Heart left ventricle (tissue), 16 donors: ENCODE data around the gene JAG1. TPM values are rescaled to one million over a fixed set of nuclear protein-coding genes. Genes with fewer than 3 reads are reported as not detected.

Experiments
- ATAC-seq, 4 donors: fragments of 200-7000 bp; cut with Tn5 transposase; one replicate each; pipeline ENCODE4 v1.9.1; 2020 to 2022; ENCODE audit warnings: moderate library complexity in 4 of 4, mild to moderate bottlenecking in 3 of 4, moderate number of reproducible peaks in 1 of 4
- DNase-seq, 5 donors: peaks; one replicate each; pipeline ENCODE4 v3.0.0-alpha.2; 2020
- H3K27ac ChIP-seq, 12 donors: fragments of 200-600 bp; sonication (generic) in 4 of 12; one replicate each; pipeline versions ENCODE4 v1.5.0 to v1.8.0; 2016 to 2022; ENCODE audit warnings: mild to moderate bottlenecking in 2 of 12
- H3K27me3 ChIP-seq, 9 donors: fragments of 200-600 bp; sonication (generic) in 2 of 9; one replicate each; pipeline versions ENCODE4 v1.5.1 to v1.8.0; 2016 to 2022; ENCODE audit warnings: mild to moderate bottlenecking in 3 of 9
- H3K36me3 ChIP-seq, 9 donors: fragments of 200-600 bp; sonication (generic) in 2 of 9; one replicate each; pipeline versions ENCODE4 v1.5.0 to v1.8.0; 2018 to 2022; ENCODE audit warnings: mild to moderate bottlenecking in 2 of 9
- H3K4me1 ChIP-seq, 12 donors: fragments of 200-600 bp; sonication (generic) in 4 of 12; one replicate each; pipeline versions ENCODE4 v1.5.0 to v1.8.0; 2016 to 2022; ENCODE audit warnings: mild to moderate bottlenecking in 3 of 12
- H3K4me3 ChIP-seq, 12 donors: fragments of 200-600 bp; sonication (generic) in 4 of 12; one replicate each; pipeline versions ENCODE4 v1.5.0 to v1.8.0; 2017 to 2022; ENCODE audit warnings: mild to moderate bottlenecking in 9 of 12, moderate library complexity in 4 of 12
- H3K9me3 ChIP-seq, 12 donors: fragments of 200-600 bp; sonication (generic) in 4 of 12; one replicate each; pipeline versions ENCODE4 v1.5.0 to v1.8.0; 2016 to 2022; ENCODE audit warnings: mild to moderate bottlenecking in 1 of 12
- CTCF ChIP-seq, 12 donors: fragments of 200-600 bp; sonication (generic) in 4 of 12; IDR thresholded peaks; one replicate each; pipeline versions ENCODE4 v1.5.0 to v1.8.0; 2018 to 2022; ENCODE audit warnings: antibody characterized with exemption in 12 of 12, mild to moderate bottlenecking in 5 of 12
- POLR2A ChIP-seq, 2 donors: fragments of 450-650 bp; IDR thresholded peaks; one replicate each; pipeline ENCODE4 v1.6.1; 2017; ENCODE audit warnings: antibody characterized with exemption in 2 of 2, mild to moderate bottlenecking in 2 of 2, moderate library complexity in 2 of 2
- WGBS, 4 donors: extraction: QIAGEN DNeasy Blood & Tissue Kit in 2 of 4; methylation state at CpG; one replicate each; pipeline versions ENCODE4 v1.1.5 to v1.1.7; 2013 to 2018; 5-methylcytosine and 5-hydroxymethylcytosine counted together
- intact Hi-C, 10 donors: fragments of 100-400 bp; cut with DNase I; formaldehyde crosslinking; loops; one replicate each; pipeline versions ENCODE4 v1.11.1 to v1.14.2; 2022
- polyA plus RNA-seq, 2 donors: library from polyadenylated mRNA; stranded (reverse); fragments of 200-250 nt; gene quantifications; one replicate each; pipeline ENCODE4 v1.2.3, GENCODE V29; 2013
- total RNA-seq, 9 donors: library from RNA; depleted of rRNA in 2 of 9; stranded (reverse); fragments of >200 nt in 2 of 9; fragmentation: NEBNext Ultra II Directional in 3 of 9; extraction: Animal tissue kit (Norgen Biotek cat#: 25700) in 3 of 9; gene quantifications; one replicate each; pipeline versions ENCODE4 v1.1.0 to v1.2.4, GENCODE V29; 2016 to 2023
- donor health status: ischemic (EF 13 %, LVEDD 7.1; RV severe dilation, severe dysfunction).
- donor health status: healthy with polysubstance abuse.
- donor health status: DM: no; HTN: yes; CAD: no.
- donor health status: DM: no; HTN: no; CAD: no.
- donor health status: ischemic (EF 25% LVEDD 6.9; RV normal size, moderate dysfunction).
- donor health status: ischemic (EF 25% LVEDD 5.7; RV mildly dilated, moderate dysfunction).
- donor health status: healthy.
- donor health status: DM: yes; HTN: yes; CAD: no.
- donor health status: ischemic (EF 35%, LVEDD 5.7; RV mildly dilated, moderate dysfunction).
- donor health status: nonischemic (EF 11% LVEDD 7.7; RV severe dilation, severe dysfunction).
- donor health status: DM: yes; HTN: yes; CAD: no.
- donor health status: PGD.
- donor health status: ischemic (EF 29% LVEDD 5.4; RV normal size, mild dysfunction).
- donor health status: nonischemic (EF 23%, LVEDD 6.1; RV moderate dilation, normal function).

The JAG1 gene
- total and polyA plus RNA-seq, 11 donors = 12.5 to 42.6 (median 24.9) TPM

GRCh38 chr20:10595985-10596384 lies 77.8 kb downstream of the JAG1 start:
- TF ChIP-seq POLR2A (IDR thresholded peaks at IDR 0.05) = no peak
- no peak for TF ChIP-seq CTCF (IDR thresholded peaks at IDR 0.05)
- Histone ChIP-seq H3K36me3 (peaks cover 0 to under 1% (median 0%) of the 10 kb centered on the region in 9 donors), H3K27ac (peak overlapping the region in 1 of 12 donors; percentile 9), H3K4me1 (peaks cover 0 to 31% (median 7%) of the 10 kb centered on the region in 12 donors), H3K27me3 (no peaks in the 10 kb centered on the region), H3K9me3 (no peaks in the 10 kb centered on the region), H3K4me3 (no peak overlapping the region)
- WGBS, 4 donors = 81 to 87% (median 85%) methylated on average over 3 of the region's 3 CpGs
- ATAC-seq = no peak
- no peak for DNase-seq
- intact Hi-C loops = no loop called here

GRCh38 chr20:10595266-10595665 lies 78.5 kb downstream of the JAG1 start:
- ATAC-seq (no peak), DNase-seq (no peak)
- Histone ChIP-seq H3K36me3 (no peaks in the 10 kb centered on the region), H3K4me3 (no peak overlapping the region), H3K27ac (peak overlapping the region in 1 of 12 donors; percentile 41), H3K9me3 (no peaks in the 10 kb centered on the region), H3K4me1 (peaks cover 0 to 31% (median 9%) of the 10 kb centered on the region in 12 donors), H3K27me3 (no peaks in the 10 kb centered on the region)
- WGBS, 4 donors = 88 to 94% (median 92%) methylated on average over 2 of the region's 2 CpGs
- intact Hi-C loops = no loop called here
- no peak for TF ChIP-seq CTCF (IDR thresholded peaks at IDR 0.05)
- TF ChIP-seq POLR2A (IDR thresholded peaks at IDR 0.05) = no peak

- TF ChIP-seq CTCF (IDR thresholded peaks at IDR 0.05) = no peak
- no peak for TF ChIP-seq POLR2A (IDR thresholded peaks at IDR 0.05)
- peak overlapping the region in 1 of 12 donors; percentile 61 for H3K27ac ChIP-seq
- intact Hi-C loops = no loop called here
- no peak overlapping the region for H3K4me3 ChIP-seq
- H3K27me3 ChIP-seq = no peaks in the 10 kb centered on the region
- WGBS, 4 donors = 84 to 94% (median 90%) methylated on average over 7 of the region's 7 CpGs
- H3K36me3 ChIP-seq = no peaks in the 10 kb centered on the region
- no peaks in the 10 kb centered on the region for H3K9me3 ChIP-seq
- ATAC-seq (no peak), DNase-seq (no peak)
- peaks cover 0 to 31% (median 9%) of the 10 kb centered on the region in 12 donors for H3K4me1 ChIP-seq
These were observed 79.4 kb downstream of the JAG1 start for GRCh38 chr20:10594296-10594868.

GRCh38 chr20:10591946-10592521 lies 81.8 kb downstream of the JAG1 start:
- TF ChIP-seq POLR2A (IDR thresholded peaks at IDR 0.05) (no peak), CTCF (IDR thresholded peaks at IDR 0.05) (no peak)
- intact Hi-C loops = no loop called here
- ATAC-seq = peak in 2 of 4 donors; percentile 70 to 83

More at GRCh38 chr20:10591946-10592521, 81.8 kb downstream of the JAG1 start:
- H3K27ac ChIP-seq = peak overlapping the region in 9 of 12 donors; percentile 10 to 67 (median 46)
- H3K36me3 ChIP-seq = no peaks in the 10 kb centered on the region
- H3K4me1 ChIP-seq = peaks cover 0 to 30% (median 9%) of the 10 kb centered on the region in 12 donors
- H3K27me3 ChIP-seq = no peaks in the 10 kb centered on the region
- DNase-seq = no peak
- H3K4me3 ChIP-seq = no peak overlapping the region
- WGBS, 4 donors = 54 to 79% (median 71%) methylated on average over 2 of the region's 2 CpGs
- no peaks in the 10 kb centered on the region for H3K9me3 ChIP-seq
